Measurements from ENCODE around the gene MYO1E.

The MYO1E gene

GRCh38 chr15:59222906-59223550 lies 149.6 kb downstream of the MYO1E start:
- DNase-seq: no peak

GRCh38 chr15:59221511-59222505 lies 150.9 kb downstream of the MYO1E start:
- DNase-seq: no peak

- no peak for DNase-seq
Measured at GRCh38 chr15:59218710-59219109, 154.0 kb downstream of the MYO1E start.

GRCh38 chr15:59217876-59218498 lies 154.7 kb downstream of the MYO1E start:
- DNase-seq: no peak

- DNase-seq: no peak
Measured at GRCh38 chr15:59216911-59217310, 155.8 kb downstream of the MYO1E start.

GRCh38 chr15:59210186-59210585 lies 162.5 kb downstream of the MYO1E start:
- DNase-seq: no peak

- no peak for DNase-seq
Measured at GRCh38 chr15:59208613-59209249, 163.9 kb downstream of the MYO1E start.

- DNase-seq: no peak
Measured at GRCh38 chr15:59206623-59207183, 166.0 kb downstream of the MYO1E start, which contains the start of gene LDHAL6B. TSS of gene LDHAL6B (plus strand) at chr15:59206843. CDS start at chr15:59206941, 98 bp downstream.

GRCh38 chr15:59205839-59206622 lies 166.6 kb downstream of the MYO1E start:
- no peak for DNase-seq

- no peak for DNase-seq
Measured at GRCh38 chr15:59203657-59204056, 169.0 kb downstream of the MYO1E start.

- no peak for DNase-seq
Measured at GRCh38 chr15:59203008-59203407, 169.7 kb downstream of the MYO1E start.

- no peak for DNase-seq
Measured at GRCh38 chr15:59200560-59200959, 172.1 kb downstream of the MYO1E start.

- DNase-seq: no peak
Measured at GRCh38 chr15:59199626-59200465, 172.8 kb downstream of the MYO1E start.

- no peak for DNase-seq
Measured at GRCh38 chr15:59197454-59197853, 175.2 kb downstream of the MYO1E start.

- no peak for DNase-seq
Measured at GRCh38 chr15:59196416-59196815, 176.3 kb downstream of the MYO1E start.

- no peak for DNase-seq
Measured at GRCh38 chr15:59194639-59195325, 177.9 kb downstream of the MYO1E start.

GRCh38 chr15:59191855-59192237 lies 180.8 kb downstream of the MYO1E start:
- no peak for DNase-seq

GRCh38 chr15:59190291-59190690 lies 182.4 kb downstream of the MYO1E start:
- no peak for DNase-seq

- DNase-seq: no peak
Measured at GRCh38 chr15:59189241-59189640, 183.4 kb downstream of the MYO1E start.

GRCh38 chr15:59186501-59186900 lies 186.2 kb downstream of the MYO1E start:
- no peak for DNase-seq

Data from activated T-cell treated with anti-CD3 and anti-CD28 coated beads, Interleukin-2, amount 50 U/mL, for 48 hours (primary cell).